Measurements from ENCODE around the gene DOP1B. TPM values are rescaled to one million over a fixed set of nuclear protein-coding genes. Genes with fewer than 3 reads are reported as not detected.

Gene DOP1B
- total RNA-seq, 1 donor from 2014 or later, result 13.5 TPM

DNA sequence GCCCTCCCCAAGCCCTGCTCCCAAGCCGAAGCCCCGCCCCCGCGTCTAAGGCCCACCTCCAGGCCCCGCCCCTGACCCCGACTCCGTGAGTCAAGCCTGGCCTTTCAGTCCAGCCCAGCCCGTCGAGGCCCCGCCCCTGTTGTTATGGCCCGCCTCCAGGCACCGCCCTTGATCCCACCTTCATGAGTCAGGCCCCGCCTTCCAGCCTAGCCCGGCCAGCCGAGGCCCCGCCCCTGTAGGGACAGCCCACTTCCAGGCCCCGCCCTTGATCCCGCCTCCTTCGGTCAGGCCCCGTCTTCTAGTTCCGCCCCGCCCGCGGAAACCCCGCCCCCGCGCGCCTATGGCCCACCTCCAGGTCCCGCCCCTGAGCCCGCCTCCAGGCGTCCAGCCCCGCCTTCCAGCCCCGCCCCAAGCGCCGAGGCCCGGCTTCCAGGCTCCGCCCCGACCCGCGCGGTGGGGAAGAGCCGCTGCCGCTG, 247 bp upstream of the DOP1B start:
- Mint-ChIP-seq H3K27me3 (ENCODE audit: low read depth) (peaks cover 46% of the 10 kb centered on the region), H3K27ac (ENCODE audit: unreplicated experiment) (no peak overlapping the region), H3K4me3 (peak overlapping the region; percentile 96), H3K36me3 (ENCODE audit: low read depth) (peaks cover 2% of the 10 kb centered on the region), H3K4me1 (peaks cover 10% of the 10 kb centered on the region), H3K9me3 (no peaks in the 10 kb centered on the region)
- DNase-seq (ENCODE audit: low read depth, low spot score), result peak; percentile 100
- TF ChIP-seq, protein P1, sequence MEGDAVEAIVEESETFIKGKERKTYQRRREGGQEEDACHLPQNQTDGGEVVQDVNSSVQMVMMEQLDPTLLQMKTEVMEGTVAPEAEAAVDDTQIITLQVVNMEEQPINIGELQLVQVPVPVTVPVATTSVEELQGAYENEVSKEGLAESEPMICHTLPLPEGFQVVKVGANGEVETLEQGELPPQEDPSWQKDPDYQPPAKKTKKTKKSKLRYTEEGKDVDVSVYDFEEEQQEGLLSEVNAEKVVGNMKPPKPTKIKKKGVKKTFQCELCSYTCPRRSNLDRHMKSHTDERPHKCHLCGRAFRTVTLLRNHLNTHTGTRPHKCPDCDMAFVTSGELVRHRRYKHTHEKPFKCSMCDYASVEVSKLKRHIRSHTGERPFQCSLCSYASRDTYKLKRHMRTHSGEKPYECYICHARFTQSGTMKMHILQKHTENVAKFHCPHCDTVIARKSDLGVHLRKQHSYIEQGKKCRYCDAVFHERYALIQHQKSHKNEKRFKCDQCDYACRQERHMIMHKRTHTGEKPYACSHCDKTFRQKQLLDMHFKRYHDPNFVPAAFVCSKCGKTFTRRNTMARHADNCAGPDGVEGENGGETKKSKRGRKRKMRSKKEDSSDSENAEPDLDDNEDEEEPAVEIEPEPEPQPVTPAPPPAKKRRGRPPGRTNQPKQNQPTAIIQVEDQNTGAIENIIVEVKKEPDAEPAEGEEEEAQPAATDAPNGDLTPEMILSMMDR (conservative IDR thresholded peaks at IDR 0.05), result no peak

DNA sequence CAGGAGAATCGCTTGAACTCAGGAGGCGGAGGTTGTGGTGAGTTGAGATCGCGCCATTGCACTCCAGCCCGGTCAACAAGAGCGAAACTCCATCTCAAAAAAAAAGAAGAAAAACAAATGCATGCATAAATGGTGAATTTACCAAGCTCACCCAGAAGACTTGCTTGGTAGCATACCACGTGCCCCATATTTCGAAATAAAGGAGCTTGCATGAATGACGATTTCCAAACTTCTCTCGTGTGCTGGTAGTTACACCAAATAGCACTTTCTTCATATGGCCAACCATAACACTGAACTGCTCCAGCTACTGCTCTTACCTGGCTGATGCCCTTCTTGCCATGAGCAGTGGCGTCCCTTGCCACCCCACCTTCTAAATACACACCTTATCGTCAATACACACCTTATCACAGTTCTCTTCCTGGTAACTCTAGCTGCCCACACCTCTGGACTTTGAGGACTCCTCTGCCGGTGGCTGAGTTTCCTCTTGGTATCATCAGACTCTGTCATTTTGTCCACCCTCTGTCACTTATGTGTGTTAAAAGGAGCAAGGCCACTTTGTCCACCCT, 2.8 kb downstream of the DOP1B start:
- H3K27ac Mint-ChIP-seq (ENCODE audit: unreplicated experiment), result no peak overlapping the region
- H3K36me3 Mint-ChIP-seq (ENCODE audit: low read depth), result peaks cover 2% of the 10 kb centered on the region
- DNase-seq (ENCODE audit: low read depth, low spot score), result no peak
- H3K4me3 Mint-ChIP-seq, result peak overlapping the region; percentile 8
- TF ChIP-seq, protein P1 (conservative IDR thresholded peaks at IDR 0.05), result no peak
- peaks cover 23% of the 10 kb centered on the region for H3K4me1 Mint-ChIP-seq
- no peaks in the 10 kb centered on the region for H3K9me3 Mint-ChIP-seq
- peaks cover 24% of the 10 kb centered on the region for H3K27me3 Mint-ChIP-seq (ENCODE audit: low read depth)

DNA sequence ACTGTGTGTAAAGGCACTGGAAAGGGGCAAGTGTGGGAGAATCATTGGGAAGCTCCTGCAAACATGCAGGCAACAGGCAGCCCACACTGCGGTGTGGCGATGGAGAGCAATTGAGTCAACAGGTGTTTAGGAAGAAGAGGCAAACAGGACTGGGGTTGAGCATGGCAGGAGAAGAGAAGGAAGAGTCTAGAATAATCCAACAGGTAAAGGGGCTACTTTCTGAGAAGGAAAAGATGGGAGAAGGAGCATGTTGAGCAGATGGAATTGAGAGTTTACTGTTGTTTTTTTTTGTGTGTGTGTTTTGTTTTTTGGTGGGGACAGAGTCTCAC, 4.2 kb downstream of the DOP1B start:
- H3K4me3 Mint-ChIP-seq, result no peak overlapping the region
- TF ChIP-seq, protein P1 (conservative IDR thresholded peaks at IDR 0.05), result no peak
- H3K9me3 Mint-ChIP-seq, result no peaks in the 10 kb centered on the region
- peaks cover 2% of the 10 kb centered on the region for H3K36me3 Mint-ChIP-seq (ENCODE audit: low read depth)
- peaks cover 26% of the 10 kb centered on the region for H3K4me1 Mint-ChIP-seq
- DNase-seq (ENCODE audit: low read depth, low spot score), result no peak
- peaks cover 13% of the 10 kb centered on the region for H3K27me3 Mint-ChIP-seq (ENCODE audit: low read depth)
- no peak overlapping the region for H3K27ac Mint-ChIP-seq (ENCODE audit: unreplicated experiment)

DNA sequence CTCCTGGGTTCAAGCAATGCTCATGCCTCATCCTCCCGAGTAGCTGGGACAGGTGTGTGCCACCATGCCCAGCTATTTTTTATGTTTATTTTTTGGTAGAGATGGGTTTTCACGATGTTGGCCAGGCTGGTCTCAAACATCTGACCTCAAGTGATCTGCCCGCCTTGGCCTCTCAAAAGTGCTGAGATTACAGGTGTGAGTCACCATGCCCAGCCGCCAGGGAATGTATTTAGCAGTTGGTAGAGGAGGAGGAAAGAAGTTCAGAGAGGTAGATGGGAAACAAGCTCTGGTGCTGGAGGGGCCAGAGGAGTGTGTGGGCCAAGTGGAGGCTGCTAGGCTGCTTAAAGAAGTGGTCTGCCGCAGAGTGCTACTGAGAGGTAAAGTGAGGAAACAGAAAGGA, 6.0 kb downstream of the DOP1B start:
- Mint-ChIP-seq H3K27me3 (ENCODE audit: low read depth) (peaks cover 3% of the 10 kb centered on the region), H3K9me3 (no peaks in the 10 kb centered on the region), H3K27ac (ENCODE audit: unreplicated experiment) (no peak overlapping the region), H3K4me3 (no peak overlapping the region), H3K36me3 (ENCODE audit: low read depth) (peaks cover 6% of the 10 kb centered on the region), H3K4me1 (peaks cover 22% of the 10 kb centered on the region)
- no peak for DNase-seq (ENCODE audit: low read depth, low spot score)
- TF ChIP-seq, protein P1 (conservative IDR thresholded peaks at IDR 0.05), result no peak

DNA sequence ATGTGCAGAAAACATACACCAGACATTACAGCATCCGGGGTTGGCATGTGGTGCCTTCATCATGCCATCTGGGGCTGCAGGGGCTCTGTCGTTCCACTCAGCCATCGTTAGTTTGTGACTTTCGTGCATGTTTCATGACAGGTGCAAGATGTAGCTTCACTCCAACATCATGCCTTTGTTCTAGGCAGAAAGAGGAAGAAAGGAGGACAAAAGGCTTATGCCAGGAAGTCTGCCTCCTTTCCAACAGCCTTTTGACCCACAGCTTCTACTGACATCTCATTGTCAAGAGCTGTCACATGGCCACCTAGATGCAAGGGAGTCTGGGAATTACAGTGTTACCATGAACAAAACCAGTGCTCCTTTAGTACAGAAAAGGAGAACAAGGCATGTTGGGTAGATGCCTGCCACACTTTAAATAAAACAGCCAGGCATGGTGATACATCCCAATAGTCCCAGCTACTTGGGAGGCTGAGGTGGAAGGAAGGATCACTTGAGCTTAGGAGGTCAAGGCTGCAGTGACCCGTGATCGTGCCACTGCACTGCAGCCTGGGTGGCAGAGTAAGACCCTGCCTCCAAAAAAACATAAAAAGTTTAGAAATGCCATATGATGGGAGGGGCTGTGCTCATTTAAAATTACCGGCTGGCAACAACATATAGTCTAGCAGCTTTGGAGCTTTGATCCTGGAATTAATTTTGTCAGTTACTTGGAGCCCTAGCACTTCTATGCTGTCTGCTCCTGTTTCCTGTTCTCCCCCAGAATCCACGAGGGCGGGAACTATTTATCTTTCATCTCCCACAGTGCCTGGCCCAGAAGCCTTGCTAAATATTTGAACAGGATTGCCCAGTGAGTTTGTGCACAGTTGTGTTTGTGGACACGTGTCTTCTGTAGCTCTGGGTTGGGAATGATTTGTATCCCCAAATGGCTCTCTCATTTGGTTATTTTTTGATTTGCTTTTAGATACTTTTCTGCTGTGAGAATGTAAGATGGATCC, 7.4 kb downstream of the DOP1B start:
- TF ChIP-seq, protein P1 (conservative IDR thresholded peaks at IDR 0.05), result no peak
- Mint-ChIP-seq H3K4me3 (no peak overlapping the region), H3K27ac (ENCODE audit: unreplicated experiment) (no peak overlapping the region), H3K27me3 (ENCODE audit: low read depth) (peaks cover 2% of the 10 kb centered on the region), H3K4me1 (peaks cover 15% of the 10 kb centered on the region), H3K9me3 (no peaks in the 10 kb centered on the region), H3K36me3 (ENCODE audit: low read depth) (peaks cover 6% of the 10 kb centered on the region)
- DNase-seq (ENCODE audit: low read depth, low spot score), result no peak

Measured in neural crest cell (in vitro differentiated cells).